GM18526 (cell line): ENCODE measurements around the gene IGFL1.

Source experiments
- POLR2A ChIP-seq: IDR thresholded peaks from 3 replicates; pipeline ENCODE4 v1.6.1; 2011; ENCODE audit not compliant: insufficient read length; ENCODE audit errors: extremely low read depth

The IGFL1 gene

DNA sequence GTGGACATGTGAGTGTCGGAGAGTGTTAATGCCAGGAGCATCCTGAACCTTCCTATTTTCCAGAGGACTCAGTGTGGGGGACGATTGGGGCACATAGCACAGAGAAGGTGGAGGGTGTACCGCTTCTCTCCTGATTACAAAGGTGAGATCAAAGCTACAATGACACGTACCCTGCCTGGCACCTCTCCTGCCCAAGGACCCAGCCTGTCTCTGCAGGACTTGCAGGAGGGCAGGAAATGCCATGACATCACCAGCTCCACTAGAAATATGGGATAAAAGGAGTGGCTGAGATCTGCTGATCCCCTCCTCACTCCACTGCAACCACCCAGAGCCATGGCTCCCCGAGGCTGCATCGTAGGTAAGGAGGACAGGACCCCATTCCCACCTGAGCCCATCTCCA is at the start of gene IGFL1:
Gene IGFL1, plus strand, starts transcription at position 301 of the 400 bp plus-strand sequence. Its CDS starts 33 bp downstream, at position 334.
- no peak for TF ChIP-seq POLR2A

DNA sequence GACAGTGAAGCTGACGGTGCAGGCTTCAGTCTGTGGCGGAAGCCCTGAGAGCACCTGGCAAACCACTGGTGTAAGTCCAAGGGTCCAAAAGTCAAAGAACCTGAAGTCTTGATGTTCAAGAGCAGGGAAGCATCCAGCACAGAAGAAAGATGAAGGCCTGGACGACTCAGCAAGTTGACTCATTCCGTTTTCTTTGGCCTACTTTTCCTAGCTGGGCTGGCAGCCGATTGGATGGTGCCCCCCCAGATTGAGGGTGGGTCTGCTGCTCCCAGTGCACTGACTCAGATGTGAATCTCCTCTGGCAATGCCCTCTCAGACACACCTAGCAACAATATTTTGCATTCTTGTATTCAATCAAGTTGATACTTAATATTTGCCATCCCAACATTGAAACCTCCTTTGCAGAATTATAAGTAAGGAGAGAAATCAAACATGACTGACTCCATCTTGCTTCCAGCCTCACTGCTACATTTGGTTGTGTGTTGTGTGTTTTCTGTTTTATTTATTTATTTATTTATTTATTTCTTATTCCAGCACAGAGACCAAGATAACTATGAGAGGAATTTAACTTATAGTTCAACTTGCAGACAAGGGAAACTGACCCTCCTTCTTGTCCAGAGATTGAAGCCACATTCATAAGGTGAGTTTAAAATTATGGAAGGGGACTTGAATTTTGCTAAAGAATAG is 48.7 kb upstream of the IGFL1 start:
- TF ChIP-seq POLR2A = no peak

DNA sequence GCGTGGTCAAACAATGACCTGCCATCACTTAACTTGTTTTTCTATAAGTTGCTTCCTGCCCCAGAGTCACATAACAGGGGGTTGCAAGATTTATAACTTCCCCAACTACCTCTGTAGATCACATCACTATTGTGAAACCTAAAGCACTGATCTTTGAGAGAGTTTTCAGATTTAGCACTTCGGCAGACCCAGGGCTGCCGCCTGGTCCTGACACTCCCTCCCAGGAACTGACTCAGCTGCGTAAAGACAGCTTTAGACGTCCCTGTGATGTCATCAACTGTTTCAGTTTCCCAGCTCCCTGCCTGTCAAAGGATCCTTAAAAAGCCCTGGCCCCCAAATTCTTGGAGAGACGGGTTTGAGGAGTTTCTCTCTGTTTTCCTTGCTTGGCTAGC is 48.2 kb upstream of the IGFL1 start:
- TF ChIP-seq POLR2A = no peak

DNA sequence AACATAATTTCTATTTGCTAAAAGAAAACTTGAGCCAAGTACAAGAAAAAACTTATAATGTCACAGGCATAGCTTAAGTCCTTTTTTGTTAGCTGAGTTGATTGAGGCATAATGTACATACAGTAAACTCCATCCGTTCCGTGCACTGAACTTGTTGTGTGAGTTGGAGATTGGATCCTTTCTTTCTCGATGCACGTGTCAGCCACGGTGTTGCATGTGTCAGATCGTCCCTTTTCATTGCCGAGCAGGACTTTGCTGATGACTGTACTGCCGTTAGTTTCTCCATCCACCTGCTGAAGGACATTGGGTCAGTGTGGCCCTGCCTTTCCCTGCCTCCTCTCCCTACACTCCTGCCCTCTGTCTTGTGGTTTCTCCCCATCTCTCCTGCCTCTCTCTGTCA is 47.1 kb upstream of the IGFL1 start:
- TF ChIP-seq POLR2A = no peak

DNA sequence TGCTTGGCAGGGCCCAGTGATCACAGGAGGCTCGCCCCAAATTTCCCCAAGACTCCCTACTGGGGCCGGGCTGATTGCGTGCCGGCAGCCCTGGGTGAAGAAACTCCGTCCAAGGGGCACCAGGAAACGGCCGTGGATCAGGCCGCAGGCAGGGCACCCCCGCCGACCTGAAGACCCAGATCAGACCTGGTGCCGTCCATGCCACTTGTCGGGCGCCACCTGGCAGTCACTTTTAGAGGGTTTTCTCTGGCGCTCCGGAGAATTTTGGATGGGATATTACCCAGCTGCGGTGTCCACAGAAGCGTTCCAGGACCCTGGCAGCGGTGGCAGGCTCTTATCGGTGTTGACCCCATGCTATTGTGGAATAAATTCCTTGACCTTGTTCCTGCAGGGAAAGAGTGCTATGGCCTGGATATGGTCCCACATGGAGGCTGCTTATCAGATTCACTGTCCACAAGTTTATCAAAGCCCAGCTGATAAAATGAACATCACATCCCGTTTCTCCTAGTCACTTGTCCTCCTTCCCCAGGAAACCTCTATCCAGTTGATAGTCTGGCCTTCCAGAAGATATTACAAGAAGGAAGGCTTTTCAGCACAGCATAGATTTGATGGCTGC is 43.3 kb upstream of the IGFL1 start:
- TF ChIP-seq POLR2A = no peak

DNA sequence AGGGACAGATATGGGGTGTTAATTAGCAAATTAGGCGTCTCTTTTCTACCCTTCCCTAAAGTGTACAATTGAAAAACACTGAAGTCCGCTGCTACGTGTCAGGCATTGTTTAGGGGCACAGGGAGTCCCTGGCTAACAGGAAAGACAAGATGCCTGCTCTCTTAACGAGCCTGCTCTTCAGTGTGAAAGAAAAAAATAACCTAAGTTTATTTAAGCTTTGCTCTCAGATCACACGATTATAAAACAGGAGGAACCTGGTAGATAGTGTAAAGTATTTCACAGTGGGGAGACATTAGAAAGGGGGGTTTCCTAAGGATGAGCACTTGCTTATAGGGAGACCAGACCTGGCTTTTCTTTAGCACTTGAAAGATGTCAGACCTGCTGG is 42.8 kb upstream of the IGFL1 start:
- TF ChIP-seq POLR2A = no peak

DNA sequence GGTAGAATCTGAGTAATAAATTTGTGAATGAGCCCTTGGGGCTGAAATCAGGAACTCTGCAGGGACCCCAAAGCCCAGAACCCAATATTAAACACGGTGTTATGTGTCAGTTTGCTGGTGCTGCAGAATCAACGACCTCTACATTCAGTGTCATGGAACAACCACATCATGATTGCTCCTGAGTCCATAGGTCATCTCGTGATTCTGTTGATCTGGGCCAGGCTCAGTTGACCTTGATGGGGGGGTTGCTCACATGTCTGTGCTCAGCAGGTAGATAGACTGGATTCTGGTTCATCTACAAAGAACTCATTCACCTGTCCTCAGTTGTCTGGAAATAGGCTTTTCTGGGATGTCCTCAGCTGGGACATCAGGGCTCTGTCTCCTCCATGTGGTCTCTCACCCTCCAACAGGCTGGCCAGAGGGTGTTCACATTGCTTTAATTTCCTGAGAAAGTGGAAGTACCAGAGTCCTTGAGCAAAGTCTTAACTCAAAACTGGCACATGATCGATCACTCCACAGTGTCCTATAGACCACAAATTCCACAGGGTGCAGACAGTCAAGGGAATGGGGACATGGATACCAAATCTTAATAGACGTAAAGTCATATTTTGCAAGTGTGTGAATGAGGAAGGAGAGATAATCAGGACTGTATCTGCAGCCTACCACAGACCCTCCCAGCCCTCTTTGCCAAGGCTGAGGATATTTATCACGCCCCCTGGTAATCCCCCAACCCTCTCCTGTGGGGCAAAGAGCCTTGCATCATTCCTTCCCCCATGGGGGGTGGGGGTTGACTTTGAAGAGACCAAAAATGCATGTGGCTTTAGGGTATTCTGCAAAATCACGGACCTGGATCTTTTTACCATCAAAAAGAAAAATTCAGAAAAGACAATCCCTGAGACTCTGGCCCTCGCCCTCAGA is 39.3 kb upstream of the IGFL1 start:
- TF ChIP-seq POLR2A = no peak

DNA sequence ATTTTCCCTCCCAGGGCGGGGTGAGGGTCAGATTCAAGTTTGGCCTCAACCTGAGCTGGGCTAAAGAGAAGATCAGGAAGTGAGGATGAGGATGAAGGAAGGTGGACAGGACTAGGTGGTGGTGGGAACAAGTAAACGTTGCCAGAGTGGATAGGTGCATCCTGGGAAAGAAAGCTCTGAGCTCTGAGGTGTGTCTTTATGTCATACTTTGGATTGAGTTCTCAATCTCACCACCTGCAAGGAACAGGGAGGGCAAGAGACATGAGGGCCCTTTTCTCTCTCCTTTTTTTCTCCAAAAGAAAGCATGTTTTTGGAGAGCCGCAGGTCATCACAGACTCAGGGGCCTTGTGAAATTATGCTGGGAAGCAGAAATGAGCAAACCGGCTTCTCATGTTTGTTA is 38.2 kb upstream of the IGFL1 start:
- no peak for TF ChIP-seq POLR2A

DNA sequence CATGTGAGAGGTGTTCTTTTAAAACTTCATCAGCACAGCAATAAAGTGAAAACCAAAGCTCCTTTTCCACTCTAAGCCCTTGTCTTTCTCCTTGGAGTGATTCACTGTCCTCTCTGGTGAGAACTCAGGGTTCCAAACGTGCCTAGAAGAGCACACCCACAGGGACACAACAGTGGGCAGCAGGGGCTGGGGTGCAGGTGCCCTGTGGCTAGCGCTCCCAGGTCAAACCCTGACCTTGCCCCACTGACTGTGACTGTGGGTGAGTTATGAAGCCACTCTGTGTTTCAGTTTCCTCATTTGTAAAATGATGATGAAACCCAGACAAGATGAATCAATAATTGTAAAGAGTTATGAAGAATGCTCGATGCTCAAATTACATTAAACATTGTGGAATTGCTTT is 37.6 kb upstream of the IGFL1 start:
- no peak for TF ChIP-seq POLR2A

DNA sequence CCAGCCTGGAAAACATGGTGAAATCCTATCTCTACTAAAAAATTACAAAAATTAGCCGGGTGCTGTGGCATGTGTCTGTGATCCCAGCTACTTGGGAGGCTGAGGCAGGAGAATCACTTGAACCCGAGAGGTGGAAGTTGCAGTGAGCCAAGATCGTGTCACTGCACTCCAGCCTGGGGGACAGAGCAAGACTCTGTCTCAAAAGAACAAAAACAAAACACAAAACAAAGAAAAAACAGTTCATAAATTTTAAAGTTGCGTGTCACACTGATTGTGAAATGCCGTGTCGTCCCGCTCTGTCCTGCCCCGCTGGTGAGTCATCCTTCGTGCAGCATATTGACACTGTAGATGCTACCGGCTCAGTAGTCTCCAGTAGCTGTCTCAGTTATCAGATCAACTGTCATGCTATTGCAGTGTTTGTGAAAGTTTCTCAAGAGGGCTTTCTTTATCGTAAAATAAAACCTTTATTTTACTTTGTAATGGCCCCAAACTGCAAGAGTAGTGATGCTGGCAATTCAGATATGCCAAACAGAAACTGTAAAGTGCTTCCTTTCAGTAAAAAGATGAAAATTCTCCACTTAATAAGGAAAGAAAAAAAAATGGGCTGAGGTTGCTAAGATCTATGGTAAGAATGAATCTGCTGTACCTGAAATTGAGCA is 36.4 kb upstream of the IGFL1 start:
- TF ChIP-seq POLR2A = no peak

DNA sequence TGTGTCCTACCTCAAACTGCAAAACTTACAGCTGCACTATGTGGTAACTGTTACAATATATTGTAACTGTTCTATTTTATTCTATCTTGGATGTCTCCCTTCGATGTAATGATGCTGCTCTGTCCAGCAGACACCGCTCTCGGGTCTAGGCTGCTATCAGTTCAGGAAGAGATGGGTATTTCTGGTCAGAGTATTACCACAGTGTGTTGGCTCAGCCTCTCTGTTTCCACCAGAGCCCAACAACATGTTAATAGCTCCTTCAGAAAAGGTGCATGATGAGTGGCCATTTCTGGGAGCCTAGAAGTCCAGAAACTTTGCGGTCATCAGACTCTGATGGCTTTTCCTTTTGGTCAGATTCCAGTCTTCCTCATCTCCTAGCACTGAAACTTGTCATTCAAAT is 35.9 kb upstream of the IGFL1 start:
- no peak for TF ChIP-seq POLR2A

DNA sequence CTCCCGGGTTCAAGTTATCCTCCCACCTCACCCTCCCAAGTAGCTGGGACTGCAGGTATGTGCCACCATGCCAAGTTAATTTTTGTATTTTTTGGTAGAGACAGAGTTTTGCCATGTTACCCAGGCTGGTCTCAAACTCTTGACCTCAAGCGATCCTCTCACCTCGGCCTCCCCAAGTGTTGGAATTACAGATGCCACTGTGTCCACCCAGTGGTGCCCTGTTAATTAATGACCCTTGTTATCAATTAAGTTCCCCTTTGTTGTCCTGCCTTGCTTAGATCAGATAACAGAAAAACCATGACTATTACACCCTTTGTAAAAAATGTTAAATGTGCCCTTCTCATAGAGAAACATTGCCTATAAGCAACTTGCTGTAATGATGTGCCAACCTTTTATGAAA is 34.4 kb upstream of the IGFL1 start:
- TF ChIP-seq POLR2A = no peak

DNA sequence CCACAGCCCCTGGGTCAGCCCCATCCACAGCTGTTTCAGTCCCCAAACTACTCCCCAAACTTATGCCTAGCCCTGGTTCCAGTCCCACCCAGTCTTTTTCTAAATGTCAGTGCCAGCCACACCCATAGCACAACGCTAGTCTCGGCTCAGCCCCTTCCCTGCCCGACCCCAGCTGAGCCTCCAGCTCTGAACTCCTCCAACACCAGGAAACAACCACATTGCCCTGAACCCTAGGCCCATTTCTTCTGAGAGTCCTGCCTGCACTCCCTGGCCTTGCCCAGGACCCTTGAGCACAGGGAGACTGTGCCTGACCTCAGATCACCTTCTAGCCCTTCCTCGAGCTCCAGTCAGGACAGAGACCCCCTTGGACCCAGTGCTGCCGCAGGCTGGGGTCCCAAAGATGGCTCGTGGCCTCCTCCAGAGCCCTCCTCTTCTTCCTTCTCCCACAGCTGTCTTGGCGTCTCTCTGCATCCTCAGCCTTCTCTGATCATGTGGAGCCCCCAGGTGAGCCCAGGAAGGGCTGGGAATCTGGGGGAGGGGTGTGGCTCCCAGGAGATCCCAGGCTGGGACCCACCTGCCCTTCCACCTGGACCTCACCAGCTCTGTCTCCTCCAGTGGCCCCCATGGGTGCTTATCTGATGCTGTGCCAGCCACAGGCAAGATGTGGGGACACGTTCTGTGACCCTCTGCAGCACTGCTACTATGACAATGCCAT is 33.0 kb upstream of the IGFL1 start:
- no peak for TF ChIP-seq POLR2A

DNA sequence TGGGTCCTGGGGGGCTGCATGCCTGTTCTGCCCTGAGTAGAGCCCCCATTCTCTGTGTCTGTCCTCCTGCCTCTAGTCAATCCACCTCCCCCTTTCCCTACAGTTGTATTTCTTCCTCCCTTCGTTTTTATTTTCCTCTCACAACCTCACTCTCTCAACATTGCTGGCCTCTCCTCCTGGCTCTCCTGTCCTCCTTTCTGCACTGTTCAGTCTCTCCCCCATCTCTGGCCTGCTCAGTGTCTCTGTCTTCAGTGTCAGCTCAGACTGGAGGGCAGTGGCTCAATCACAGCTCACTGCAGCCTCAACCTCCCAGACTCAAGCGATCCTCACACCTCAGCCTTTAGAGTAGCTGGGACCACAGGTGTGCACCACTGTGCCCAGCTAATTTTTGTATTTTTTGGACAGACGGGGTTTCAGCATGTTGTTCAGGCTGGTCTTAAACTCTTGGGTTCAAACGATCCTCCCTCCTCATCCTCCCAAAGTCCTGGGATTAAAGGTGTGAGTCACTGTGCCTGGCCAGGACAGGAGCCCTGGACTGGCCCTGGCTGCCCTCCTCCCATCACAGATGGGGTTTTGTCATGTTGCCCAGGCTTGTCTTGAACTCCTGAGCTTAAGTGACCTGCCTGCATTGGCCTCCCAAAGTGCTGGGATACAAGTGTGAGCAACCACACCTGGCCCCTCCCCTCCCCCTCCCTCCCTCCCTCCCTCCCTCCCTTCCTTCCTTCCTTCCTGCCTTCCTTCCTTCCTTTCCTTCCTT is 32.0 kb upstream of the IGFL1 start:
- no peak for TF ChIP-seq POLR2A
